GM21723 (cell line): ENCODE data around the gene MFNG.

Experiments used
- ATAC-seq: cut with Tn5 transposase; IDR thresholded peaks from one replicate; pipeline ENCODE4 v1.9.1; 2021; ENCODE audit warnings: mild to moderate bottlenecking, moderate library complexity; ENCODE audit not compliant: unreplicated experiment

Gene MFNG

DNA sequence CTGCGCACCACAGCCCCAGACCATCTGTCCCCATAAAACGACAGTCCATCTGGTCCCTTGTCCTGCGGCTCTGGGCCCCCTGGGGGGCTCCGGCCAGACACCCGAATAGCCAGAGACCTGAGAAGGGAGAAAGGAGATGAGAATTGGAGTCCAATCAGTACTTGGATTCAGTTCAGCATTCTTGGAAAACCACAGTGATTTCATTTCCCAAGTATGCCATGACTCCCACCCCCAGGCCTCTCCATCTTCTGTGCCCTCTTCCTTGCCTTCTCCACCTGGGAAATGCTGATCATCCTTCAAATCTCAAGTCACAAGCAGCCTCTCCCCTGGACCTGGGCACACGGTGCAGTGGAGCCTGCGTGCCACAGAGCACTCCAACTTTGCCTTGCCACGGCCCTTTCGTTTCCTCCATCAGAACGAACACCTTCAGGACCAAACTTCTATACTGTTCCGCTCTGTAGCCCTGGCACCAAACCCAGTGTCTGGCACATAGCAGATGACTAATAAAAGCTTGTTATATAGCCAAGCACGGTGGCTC, 10.9 kb upstream of the MFNG start:
- no peak for ATAC-seq

GRCh38 chr22:37496651-37497050, 10.5 kb upstream of the MFNG start:
- no peak for ATAC-seq

GRCh38 chr22:37493979-37494378, 7.8 kb upstream of the MFNG start:
- ATAC-seq: no peak

DNA sequence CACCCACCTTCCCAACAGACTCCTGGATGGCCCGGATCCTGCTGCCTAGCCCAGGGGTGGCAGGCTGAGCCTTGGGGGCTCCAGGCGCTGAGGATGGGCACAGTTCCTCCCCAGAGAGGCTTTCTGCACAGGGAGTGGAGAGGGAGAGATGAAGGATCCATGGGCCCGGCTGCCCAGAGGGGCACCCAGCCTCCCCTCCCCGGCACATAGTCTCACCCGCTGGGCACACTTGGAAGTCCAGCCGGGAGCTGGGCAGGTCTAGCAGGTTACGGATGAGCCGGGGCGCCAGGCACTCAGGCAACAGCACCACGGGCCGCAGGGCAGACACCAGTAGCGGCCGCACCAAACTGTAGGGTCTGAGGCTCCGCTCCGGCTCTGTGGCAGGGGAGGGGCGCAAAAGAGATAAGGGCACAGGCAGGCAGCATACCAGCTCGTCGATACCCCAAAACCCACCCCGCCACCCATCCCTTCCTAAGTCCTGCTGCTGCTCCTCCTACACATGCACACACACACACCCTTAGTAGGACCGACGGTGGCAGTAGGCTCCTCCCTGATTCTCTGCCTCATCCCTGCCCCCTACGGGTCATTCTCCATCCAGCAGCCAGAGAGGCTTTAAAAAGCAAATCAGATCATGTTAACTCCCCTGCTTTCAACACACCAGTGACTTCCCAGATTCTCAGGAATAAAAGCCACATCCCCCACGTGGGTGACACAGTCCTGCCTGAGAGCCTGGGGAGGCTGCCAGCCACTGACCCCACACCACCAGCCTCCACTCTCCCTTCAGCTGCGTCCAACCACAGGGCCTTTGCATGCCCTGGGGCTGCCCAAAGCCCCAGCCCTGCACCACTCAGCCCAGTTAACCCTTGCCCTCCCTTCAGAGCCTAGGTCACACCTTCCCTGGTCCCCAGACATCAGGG, 6.5 kb upstream of the MFNG start:
- ATAC-seq: no peak

DNA sequence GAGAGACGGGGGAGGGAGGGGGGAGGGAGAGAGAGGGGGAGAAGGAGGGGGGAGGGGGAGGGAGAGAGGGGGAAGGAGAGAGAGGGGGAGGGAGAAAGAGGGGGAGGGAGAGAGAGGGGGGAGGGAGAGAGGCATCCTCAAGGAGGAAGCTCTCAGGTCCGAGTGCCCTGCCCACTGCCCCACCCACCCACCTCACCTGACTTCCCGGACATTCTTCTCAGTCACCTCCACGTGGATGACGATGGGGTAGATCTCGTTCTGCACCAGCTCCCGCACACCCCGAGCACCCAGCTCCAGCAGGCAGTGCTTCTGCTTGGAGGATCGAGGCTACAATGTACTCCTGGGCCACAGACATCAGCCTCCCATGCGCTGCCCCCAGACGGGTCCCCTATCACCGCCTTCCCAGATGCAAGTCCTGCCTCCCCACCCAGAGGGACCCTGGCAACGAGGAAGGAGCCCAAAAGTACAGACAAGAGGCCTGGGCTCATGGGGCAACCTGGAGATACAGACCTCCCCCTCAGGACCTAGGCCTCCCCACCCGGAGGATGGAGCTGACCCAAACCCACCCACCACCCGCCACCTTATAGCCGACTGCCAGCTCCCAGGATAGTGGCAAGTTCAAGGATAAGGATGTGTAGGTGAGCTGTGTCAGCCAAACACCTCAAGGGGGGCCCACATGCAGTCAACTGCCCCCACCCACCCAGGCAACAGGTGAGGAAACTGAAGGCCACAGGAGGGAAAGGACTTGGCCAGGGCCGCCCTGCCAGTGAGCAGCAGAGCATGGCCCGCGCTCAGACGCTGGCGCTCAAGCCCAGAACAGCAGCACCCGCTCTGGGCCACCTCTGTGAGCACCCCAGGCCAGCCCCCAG, 5.6 kb upstream of the MFNG start:
- no peak for ATAC-seq

DNA sequence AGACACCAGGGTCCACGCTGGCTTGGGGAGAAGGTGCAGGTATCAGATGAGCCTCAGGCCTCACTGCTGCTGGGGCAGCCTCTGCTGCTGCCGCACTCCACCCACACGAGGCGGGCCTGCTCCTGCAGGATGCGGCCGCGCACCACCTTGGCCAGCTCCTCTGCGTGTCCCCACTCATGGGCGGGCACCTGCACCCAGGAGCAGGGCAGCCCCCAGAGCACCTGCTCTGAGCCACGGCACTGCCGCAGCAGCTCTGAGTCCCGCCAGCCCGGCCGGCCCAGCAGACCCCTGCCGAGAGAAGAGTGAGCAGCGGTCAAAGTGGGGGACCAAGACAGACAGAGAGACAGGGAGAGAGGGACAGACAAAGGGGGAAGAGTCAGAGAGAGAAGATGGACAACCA, 4.9 kb upstream of the MFNG start:
- no peak for ATAC-seq

DNA sequence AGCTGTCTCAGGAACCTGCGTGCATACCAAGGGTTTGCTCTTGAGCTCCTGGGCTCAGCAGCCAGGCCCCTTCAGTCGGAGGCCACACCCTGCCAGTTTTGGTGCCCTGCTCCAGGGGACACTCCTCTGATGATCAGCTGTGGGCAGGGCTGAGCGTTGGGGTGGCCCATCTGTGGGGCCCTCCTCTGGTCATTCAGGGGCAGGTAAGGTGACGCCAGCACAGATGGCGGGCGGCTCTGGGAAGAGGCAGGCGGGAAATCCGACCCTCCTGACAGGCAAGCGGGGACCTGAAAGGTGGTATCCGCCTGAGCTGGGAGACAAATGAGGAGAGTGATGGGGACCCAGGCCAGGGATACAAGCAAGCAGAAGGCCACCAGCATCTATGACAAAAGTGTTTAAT, 3.8 kb upstream of the MFNG start:
- ATAC-seq: no peak

DNA sequence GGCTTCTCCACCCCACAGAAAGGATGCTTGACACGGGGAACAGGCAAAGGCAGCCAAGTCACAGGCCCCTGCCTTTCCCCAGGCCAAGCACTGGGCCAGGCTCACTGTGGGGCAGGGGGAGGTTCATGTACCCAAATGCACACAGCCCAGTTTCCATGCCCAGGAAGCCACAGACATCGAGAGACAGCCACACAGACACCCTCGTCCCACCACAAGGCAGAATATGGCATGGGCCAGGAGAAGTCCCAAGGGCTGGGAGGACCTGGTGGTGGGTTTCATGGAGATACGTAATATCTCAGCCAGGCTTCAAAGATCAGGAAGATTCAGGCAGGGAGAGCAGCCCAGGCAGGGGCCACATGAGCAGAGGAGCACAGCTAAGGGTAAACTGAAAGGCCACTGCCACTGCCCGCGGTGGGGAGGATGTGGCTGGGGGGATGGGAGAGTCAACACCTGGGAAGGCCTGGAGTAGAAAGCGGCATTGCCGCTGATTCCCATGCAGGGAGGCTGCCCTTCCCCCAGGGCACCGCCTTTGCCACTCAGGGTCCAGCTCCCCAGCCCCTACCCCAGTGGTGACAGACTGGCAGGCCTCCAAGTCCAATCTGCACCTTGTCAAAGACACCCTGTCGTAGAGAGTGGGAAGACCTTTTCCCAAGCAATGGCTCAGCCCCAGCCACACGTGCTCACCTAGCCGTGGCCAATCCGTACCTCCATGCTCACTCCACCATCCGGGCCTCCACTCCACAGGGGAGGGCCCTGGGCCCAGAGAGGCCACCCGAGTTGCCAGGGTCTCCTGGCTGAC, 2.4 kb upstream of the MFNG start:
- ATAC-seq: no peak

- no peak for ATAC-seq
Measured at GRCh38 chr22:37487571-37487970, 1.4 kb upstream of the MFNG start.

DNA sequence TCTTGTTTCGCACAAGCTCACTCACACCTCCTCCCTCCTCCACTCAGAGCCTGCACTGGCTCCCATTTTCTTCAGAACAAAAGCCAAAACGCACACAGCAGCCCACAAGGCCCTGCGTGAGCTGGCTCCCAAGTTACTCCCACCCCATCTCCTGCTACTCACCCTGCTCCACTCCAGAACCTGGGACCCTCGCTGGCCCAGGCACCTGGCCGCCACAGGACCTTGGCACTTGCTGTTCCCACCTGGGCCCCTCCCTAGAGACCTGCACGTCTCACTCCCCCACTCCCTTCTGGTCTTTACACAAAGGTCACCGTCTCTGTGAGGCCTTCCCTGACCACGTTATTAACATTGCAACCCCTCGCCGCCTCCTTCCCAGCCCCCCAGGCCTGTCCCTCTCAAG, 945 bp upstream of the MFNG start:
- ATAC-seq: no peak

DNA sequence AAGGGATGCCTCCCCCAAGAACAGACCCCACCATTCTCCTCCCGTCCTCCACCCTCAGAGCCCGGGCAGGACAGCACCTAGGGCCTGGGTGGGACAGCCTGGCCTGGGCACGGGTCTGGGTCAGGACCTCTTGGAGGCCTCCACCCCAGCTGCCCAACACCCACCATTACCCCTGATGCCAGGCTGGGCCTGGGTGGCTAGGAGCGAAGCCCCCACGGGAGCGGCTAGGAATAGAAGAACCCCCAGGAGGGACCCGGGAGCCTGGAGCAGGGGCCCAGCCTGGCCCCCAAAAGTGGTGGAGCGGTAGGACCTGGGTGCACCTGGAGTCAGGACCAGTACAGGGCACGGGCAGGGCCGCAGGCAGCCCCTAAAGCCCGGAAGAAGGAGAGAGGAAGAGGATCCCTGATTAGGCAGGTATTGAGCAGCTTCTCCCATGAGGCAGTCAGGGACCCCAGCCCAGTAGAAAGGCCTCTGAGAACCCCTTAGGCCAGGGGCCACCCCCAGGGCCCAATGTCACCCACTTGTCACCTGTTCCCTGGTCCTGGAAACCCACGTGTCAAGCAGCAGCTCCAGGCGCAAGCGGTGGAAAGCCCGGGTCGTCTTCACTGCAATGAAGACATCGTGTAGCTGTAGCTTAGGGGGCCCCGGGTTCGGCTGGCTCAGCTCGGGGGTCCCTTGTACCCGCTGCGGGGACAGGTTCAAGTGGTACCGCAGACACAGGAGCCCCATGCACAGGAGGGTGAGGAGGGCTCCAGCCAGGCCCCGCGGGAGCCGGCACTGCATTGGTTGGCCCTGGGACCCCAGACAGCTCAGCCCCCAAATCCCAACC, 575 bp downstream of the MFNG start:
- ATAC-seq: peak; percentile 26

- peak; percentile 43 for ATAC-seq
Measured at GRCh38 chr22:37484480-37485394, 1.4 kb downstream of the MFNG start.

DNA sequence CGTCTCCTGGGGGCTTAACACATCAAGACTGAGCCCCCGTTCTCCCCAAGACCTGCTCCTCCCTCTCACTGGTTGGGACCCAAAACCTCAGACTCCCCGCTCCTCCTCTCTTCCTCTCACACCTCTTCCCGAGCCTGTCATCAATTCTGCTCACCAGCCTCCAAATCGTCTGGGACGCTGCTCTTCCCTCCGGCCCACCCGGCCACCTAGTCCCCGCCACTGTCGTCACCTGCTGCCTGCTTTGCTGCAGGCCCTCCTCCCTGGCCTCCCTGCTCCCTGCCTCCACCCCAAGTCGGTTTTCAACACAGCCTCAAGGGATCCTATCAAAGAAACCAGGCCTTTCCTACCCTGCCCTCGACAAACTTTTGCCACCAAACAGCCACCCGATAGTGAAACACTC, 3.1 kb downstream of the MFNG start:
- ATAC-seq: no peak

DNA sequence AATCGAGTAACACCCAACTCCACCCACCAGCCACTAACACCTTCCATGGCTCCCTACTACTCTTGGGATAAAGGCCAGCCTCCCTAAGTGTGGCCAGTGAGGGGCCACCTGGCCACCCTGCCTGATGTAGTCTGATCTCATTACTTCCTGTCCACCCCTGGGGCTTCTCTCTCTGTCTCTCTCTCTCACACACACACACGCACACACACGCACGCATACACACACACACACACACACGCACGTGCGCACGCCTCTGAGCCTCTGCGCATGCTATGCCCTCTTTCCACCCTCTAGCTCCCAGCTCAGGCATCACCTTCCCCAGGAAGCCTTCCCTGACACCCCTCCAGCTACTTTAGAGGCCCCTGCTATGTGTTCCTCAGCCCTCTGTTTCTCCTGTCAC, 3.9 kb downstream of the MFNG start:
- no peak for ATAC-seq

- no peak for ATAC-seq
Measured at GRCh38 chr22:37481347-37481907, 4.8 kb downstream of the MFNG start.

DNA sequence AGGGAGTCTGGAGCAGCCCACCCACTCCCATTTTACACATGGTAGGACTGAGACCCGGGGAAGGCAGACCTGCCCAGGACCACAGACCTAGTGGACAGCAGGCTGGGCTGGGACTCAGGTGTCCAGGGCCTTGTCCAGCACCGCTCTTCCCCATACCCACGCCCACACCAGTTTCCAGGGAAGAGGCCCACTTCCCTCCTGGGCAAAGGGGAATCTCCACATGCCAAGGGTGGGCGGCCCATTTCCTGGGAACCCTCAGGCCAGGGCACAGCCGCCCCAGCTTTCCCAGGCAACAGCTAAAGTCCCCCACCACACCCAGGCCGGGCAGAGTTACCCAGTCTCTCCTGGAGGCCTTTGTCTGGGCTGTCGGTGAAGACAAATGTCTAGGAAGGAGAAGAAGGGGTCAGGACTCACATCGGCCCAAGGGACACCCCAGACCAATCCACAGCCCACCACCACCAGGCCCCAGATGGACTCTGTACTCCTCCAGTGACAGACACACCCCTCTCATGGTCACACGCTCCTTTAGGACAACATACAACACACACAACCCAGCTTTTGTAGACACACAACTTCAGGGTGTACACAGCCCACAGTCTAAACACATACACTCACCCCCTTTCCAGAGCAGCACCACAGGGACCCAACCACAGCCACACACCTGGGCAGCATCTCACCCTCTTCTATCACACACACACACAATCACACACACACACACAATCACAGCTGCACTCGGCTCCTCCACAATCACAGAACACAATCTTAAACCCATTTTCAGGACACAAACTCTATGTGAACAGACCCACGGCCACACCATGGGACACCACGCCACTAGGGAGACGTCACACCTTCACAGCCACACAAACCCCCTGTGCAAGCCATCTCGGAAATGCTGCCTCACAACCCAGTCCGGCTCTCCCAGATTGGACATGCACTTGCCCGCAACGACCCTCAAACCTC, 5.5 kb downstream of the MFNG start:
- ATAC-seq: no peak

- no peak for ATAC-seq
Measured at GRCh38 chr22:37479196-37479595, 7.0 kb downstream of the MFNG start.
